GM12872 (cell line): Measurements from ENCODE around the gene SAAL1.
A peak's percentile ranks its signal among the peaks of the same experiment; 100 is the strongest.

Experiments used
- TF ChIP-seq, protein P1 (sequence below): IDR thresholded peaks from 3 replicates; pipeline ENCODE4 v1.5.1; 2011; ENCODE audit warnings: low read depth, mild to moderate bottlenecking, low read length, moderate library complexity; ENCODE audit not compliant: insufficient read depth

SAAL1 gene

GRCh38 chr11:18105802-18106574 is at the start of gene SAAL1:
Gene SAAL1, minus strand, starts transcription at chr11:18106082. Its CDS starts 41 bp downstream, at chr11:18106041.
- TF ChIP-seq, protein P1, sequence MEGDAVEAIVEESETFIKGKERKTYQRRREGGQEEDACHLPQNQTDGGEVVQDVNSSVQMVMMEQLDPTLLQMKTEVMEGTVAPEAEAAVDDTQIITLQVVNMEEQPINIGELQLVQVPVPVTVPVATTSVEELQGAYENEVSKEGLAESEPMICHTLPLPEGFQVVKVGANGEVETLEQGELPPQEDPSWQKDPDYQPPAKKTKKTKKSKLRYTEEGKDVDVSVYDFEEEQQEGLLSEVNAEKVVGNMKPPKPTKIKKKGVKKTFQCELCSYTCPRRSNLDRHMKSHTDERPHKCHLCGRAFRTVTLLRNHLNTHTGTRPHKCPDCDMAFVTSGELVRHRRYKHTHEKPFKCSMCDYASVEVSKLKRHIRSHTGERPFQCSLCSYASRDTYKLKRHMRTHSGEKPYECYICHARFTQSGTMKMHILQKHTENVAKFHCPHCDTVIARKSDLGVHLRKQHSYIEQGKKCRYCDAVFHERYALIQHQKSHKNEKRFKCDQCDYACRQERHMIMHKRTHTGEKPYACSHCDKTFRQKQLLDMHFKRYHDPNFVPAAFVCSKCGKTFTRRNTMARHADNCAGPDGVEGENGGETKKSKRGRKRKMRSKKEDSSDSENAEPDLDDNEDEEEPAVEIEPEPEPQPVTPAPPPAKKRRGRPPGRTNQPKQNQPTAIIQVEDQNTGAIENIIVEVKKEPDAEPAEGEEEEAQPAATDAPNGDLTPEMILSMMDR: peak; percentile 89

DNA sequence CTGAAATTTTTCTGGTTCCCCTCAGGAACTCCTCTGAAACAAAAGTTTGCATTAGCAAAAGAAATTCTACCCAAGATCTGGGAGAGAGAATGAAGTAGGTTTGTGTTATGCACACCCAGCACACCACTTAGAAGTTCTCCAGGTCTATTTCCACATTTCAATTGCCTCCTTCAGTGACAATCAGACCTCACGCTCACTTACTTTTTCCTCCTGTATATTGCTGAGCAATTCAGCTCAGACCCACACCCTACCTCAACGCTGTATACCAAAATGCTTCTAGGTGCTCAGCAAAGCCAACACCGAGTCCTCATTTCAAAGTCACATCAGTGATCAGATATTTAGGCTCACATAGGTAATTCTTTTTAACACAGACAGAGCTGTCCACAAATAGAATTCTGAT is 45.7 kb upstream of the SAAL1 start:
- TF ChIP-seq, protein P1: no peak

GRCh38 chr11:18145837-18146236 is 40.0 kb upstream of the SAAL1 start:
- TF ChIP-seq, protein P1: no peak

GRCh38 chr11:18145025-18145424 is 39.1 kb upstream of the SAAL1 start:
- TF ChIP-seq, protein P1: peak; percentile 34; the same call in 1 of the 3 replicates

DNA sequence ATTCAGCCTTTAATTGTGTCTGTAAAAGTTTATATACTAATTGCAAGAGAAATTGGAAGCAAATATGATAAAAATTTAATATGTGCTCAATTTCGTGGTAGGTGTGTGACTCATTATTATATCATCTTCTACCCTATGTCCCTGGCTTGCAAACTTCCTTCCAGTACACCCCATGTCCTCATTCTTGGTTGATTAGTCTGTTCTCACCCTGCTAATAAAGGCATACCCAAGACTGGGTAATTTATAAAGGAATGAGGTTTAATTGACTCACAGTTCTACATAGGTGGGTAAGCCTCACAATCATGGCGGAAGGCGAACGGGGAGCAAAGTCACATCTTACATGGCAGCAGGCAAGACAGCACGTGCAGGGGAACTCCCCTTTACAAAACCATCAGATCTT is 38.4 kb upstream of the SAAL1 start:
- TF ChIP-seq, protein P1: no peak

GRCh38 chr11:18140145-18140544 is 34.3 kb upstream of the SAAL1 start:
- TF ChIP-seq, protein P1: no peak

- TF ChIP-seq, protein P1: no peak
These were observed 31.4 kb upstream of the SAAL1 start for GRCh38 chr11:18137186-18137800.
